ACC112 (cell line): ENCODE results near the gene MYBPC1.

Experiments
- H2AFZ ChIP-seq: fragments of 200-600 bp; sonication (generic); one replicate; pipeline ENCODE4 v1.6.0; 2017; ENCODE audit warnings: antibody characterized with exemption, low read length; ENCODE audit not compliant: unreplicated experiment
- H3K27ac ChIP-seq: fragments of 200-600 bp; sonication (generic); 2 replicates; pipeline ENCODE4 v1.5.1; 2014; ENCODE audit warnings: low read depth, mild to moderate bottlenecking, antibody characterized with exemption, low read length, moderate library complexity
- H3K27me3 ChIP-seq: fragments of 200-600 bp; sonication (generic); 2 replicates; pipeline ENCODE4 v1.6.1; 2014; ENCODE audit warnings: mild to moderate bottlenecking, antibody characterized with exemption, low read length, moderate library complexity, mixed read lengths; ENCODE audit not compliant: insufficient read depth
- H3K36me3 ChIP-seq: fragments of 200-600 bp; sonication (generic); 2 replicates; pipeline ENCODE4 v1.6.1; 2016; ENCODE audit warnings: mild to moderate bottlenecking, antibody characterized with exemption, low read length, moderate library complexity, mixed read lengths; ENCODE audit not compliant: insufficient read depth
- H3K4me1 ChIP-seq: fragments of 200-600 bp; sonication (generic); one replicate; pipeline ENCODE4 v1.6.1; 2016; ENCODE audit warnings: low read length, mixed read lengths; ENCODE audit not compliant: insufficient read depth, unreplicated experiment, control insufficient read depth
- H3K4me3 ChIP-seq: fragments of 200-600 bp; sonication (generic); 2 replicates; pipeline ENCODE4 v1.5.1; 2014; ENCODE audit warnings: mild to moderate bottlenecking, low read depth, low read length
- H3K79me2 ChIP-seq: fragments of 200-600 bp; sonication (generic); one replicate; pipeline ENCODE4 v1.6.0; 2016; ENCODE audit warnings: low read length; ENCODE audit not compliant: control insufficient read depth, unreplicated experiment, insufficient read depth

Gene MYBPC1

DNA sequence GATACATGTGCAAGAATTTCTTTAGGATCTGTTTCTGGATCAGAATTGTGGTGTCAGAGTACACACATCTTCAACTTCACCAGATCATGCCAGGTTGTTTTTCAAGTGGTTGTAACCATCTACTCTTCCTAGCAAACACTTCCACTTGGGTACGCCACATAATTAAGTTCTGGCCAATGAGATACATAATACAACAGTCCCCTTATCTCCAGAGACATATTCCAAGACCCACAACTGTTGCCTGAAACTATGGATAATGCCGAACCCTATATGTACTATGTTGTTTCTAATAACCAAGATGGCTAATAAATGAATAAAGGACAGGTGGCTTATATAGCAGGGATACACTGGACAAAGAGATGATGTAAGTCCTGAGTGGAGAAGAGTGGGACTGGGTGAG lies 100.2 kb downstream of the MYBPC1 start:
- no peak overlapping the region for H3K27ac ChIP-seq
- peaks cover 18% of the 10 kb centered on the region for H3K79me2 ChIP-seq
- no peaks in the 10 kb centered on the region for H3K36me3 ChIP-seq
- H2AFZ ChIP-seq: no peak overlapping the region
- H3K27me3 ChIP-seq: no peaks in the 10 kb centered on the region
- H3K4me3 ChIP-seq: no peak overlapping the region
- peaks cover 4% of the 10 kb centered on the region for H3K4me1 ChIP-seq

DNA sequence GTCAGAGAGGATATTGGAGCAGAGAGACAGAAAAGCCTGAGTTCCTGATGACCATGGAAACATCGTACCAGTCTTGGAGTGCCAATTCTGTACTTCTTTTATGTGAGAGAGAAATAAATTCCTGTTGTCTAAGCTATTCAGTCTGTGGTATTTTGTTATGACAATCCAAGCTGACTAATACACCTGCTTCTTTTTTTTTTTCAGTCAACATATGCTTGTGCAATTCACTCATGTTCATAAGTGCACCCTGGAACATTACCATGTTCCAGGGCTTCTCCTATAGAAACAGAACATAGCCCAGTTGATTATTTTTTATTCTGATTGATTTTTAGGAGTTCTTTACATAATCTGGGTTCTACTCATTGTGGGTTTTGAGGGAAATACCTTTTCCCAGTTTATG lies 100.9 kb downstream of the MYBPC1 start:
- H3K27ac ChIP-seq: no peak overlapping the region
- H3K79me2 ChIP-seq: peaks cover 20% of the 10 kb centered on the region
- H3K36me3 ChIP-seq: no peaks in the 10 kb centered on the region
- H2AFZ ChIP-seq: no peak overlapping the region
- no peaks in the 10 kb centered on the region for H3K27me3 ChIP-seq
- no peak overlapping the region for H3K4me3 ChIP-seq
- H3K4me1 ChIP-seq: peaks cover 4% of the 10 kb centered on the region

DNA sequence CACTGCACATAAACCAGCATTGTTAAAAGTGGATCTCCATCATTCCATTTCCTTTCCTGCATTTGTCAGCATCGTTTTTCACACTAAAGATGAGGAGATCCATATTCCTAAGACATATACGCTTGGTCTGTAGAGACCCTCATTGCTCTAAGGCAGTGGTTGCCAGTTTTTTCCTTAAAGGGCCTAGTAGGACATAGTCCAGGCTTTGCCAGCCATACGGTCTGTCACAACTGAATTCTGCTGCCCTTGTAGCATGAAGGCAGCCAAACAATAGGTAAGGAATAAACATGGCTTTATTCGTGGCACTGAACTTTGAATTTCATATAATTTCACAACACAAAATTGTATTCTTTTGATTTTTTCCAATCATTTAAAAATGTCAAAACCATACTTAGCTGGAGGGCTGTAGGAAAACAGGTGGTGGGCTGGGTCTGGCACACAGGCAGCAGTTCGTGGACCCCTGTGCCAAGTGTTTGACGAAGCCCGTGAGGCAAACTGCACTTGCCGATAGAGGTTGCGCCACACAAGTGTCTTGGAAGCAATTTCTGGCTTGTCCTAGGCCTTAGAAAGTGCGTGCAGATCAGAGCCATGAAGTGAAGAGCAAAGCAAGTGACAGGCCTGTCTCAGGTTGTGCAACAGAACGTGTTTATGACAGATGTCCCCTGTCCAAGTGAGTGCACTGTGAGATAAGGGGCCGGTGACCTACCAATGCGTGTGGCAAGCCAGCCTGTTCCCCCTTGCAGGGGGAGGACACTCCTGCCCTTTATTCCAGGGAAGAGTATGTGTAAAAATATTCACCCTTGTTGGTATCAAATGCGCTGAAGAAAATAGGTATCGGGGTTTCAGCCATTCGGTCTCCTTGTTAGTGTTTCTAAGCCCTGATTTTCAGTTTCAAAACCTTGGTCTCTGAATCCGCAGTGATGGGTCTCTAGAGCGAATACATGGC lies 101.8 kb downstream of the MYBPC1 start:
- Histone ChIP-seq H3K4me1 (peaks cover 4% of the 10 kb centered on the region), H2AFZ (peak overlapping the region; percentile 97), H3K36me3 (no peaks in the 10 kb centered on the region), H3K4me3 (peak overlapping the region; percentile 92), H3K27ac (no peak overlapping the region), H3K27me3 (no peaks in the 10 kb centered on the region), H3K79me2 (peaks cover 28% of the 10 kb centered on the region)

DNA sequence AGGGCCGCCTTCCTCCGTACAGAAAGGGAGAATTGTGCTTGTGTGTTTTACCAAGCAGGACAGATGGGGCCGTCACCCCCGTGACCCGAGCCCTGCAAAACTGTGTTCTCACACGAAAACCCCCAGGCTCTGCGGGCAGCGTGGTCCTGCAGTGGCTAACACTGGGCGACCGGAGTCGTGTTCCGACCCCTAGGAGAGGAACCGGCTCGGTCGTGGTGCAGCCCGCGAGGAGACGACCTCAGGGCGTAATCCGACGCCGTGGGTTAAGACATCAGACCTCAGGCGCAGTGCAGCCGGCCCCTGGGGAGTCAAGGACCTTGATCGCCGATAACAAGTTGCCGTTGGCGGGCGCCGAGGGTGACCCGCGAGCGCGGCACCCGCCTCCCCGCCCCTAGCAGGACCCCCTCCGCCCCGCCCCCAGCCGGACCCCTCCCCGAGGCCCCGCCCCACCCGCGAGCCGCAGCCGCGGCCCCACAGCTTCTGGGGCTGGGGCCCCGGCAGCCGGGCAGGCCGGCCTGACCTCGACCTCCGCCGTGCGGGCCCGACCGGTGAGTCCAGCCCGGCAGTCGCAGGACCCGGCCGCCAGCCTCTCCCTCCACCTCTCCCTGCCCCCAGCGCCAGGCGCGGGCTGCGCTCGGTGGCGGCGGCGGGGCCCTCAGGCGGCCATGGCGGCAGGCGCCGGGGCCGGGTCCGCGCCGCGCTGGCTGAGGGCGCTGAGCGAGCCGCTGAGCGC lies 102.6 kb downstream of the MYBPC1 start, which contains the start of gene CHPT1:
CHPT1 (plus strand) TSS at position 444 of the 733 bp plus-strand sequence; CDS start at position 666, 222 bp downstream.
- H3K36me3 ChIP-seq: no peaks in the 10 kb centered on the region
- H3K4me1 ChIP-seq: peaks cover 4% of the 10 kb centered on the region
- peaks cover 32% of the 10 kb centered on the region for H3K79me2 ChIP-seq
- peak within 1 kb of the TSS; percentile 92 for H3K4me3 ChIP-seq
- H2AFZ ChIP-seq: peak within 1 kb of the TSS; percentile 97
- peak within 1 kb of the TSS; percentile 17; the same call in 1 of the 2 replicates for H3K27ac ChIP-seq
- no peaks in the 10 kb centered on the region for H3K27me3 ChIP-seq

DNA sequence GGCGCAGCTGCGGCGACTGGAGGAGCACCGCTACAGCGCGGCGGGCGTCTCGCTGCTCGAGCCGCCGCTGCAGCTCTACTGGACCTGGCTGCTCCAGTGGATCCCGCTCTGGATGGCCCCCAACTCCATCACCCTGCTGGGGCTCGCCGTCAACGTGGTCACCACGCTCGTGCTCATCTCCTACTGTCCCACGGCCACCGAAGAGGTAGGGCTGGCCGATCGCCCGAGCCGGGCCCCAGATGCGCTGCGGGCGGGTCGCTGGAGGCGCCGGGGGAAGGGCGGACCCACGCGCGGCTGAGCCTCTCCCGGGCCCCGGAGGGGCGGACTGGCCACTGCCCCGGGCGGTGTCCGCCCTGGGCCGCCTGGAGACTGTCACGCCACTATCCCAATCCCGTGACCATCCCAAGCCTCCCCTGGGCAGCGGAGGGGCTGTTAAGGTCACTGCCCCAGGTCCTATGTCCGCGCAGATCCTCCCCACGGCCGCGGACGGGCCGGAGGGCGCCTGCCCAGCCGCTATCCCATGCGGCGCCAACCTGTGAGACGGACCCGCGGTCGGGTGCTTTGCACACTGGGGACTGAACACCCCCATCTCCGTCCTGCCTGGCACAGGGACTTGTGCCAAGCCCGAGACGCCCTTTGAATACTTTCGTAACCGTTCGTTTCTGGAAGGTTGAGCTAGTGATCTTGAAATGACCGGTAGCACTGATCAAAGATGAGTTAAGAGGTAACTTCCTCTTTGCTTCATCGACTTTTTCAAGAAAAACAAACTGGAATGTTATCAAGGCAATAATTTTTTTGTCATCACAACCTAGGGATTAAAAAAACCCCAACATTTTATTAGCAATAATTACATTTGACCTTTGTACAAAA lies 103.4 kb downstream of the MYBPC1 start:
- Histone ChIP-seq H3K27me3 (no peaks in the 10 kb centered on the region), H3K79me2 (peaks cover 39% of the 10 kb centered on the region), H3K36me3 (no peaks in the 10 kb centered on the region), H3K4me1 (peaks cover 4% of the 10 kb centered on the region), H3K27ac (peak overlapping the region; percentile 17; the same call in 1 of the 2 replicates), H3K4me3 (peak overlapping the region; percentile 92), H2AFZ (peak overlapping the region; percentile 97)

DNA sequence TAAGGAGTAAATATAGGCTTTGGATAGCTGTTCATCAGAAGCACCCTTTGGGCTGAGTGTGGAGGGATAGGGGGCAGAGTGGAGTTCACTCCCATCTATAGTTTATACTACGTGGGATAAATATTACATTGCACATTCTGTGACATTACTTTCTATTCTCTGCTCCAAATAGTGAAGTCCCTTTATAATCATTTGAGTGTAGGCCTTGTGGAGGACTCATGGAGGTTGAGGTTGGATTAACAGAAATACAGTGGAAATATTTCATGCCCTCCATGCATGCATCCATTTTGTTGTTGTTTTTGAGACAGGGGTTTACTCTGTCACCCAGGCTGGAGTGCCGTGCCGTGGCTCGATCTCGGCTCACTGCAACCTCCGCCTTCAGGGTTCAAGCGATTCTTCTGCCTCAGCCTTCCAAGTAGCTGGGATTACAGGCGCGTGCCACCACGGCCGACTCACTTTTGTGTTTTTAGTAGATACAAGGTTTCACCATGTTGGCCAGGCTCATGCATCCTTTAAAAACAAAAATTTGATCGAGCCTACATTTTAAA lies 104.1 kb downstream of the MYBPC1 start:
- Histone ChIP-seq H3K27ac (no peak overlapping the region), H3K36me3 (no peaks in the 10 kb centered on the region), H2AFZ (peak overlapping the region; percentile 97)

DNA sequence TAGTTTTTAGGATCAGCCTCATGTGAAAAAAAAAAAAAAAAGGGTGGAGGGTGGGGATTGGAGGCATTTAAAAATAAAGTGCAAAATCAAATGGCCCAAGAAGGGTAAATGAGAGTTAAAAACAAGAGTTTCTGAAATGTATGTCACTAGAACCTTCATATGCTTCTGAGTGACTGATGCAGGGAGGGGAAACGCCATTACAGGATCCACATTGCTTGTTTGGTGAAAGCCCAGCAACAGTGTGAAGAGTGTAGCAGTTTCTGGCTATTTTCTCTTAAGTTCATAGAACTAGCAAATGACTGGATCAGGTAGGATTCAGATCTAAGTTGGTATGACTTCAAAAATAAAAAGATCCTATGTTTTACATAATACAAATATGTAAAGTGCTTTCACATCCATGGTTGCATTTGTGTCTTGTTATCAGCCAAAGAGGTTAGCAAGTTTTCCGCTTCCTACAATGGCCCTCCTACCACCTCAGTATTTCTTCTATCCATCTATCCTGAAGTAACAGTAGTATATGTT lies 105.6 kb downstream of the MYBPC1 start:
- H3K27ac ChIP-seq: no peak overlapping the region
- H3K36me3 ChIP-seq: no peaks in the 10 kb centered on the region
- no peaks in the 10 kb centered on the region for H3K27me3 ChIP-seq
- no peak overlapping the region for H3K4me3 ChIP-seq
- H3K79me2 ChIP-seq: peaks cover 44% of the 10 kb centered on the region
- H3K4me1 ChIP-seq: peaks cover 4% of the 10 kb centered on the region
- H2AFZ ChIP-seq: no peak overlapping the region

More for the DNA sequence above, 104.1 kb downstream of the MYBPC1 start:
- H3K4me1 ChIP-seq: peaks cover 4% of the 10 kb centered on the region
- no peaks in the 10 kb centered on the region for H3K27me3 ChIP-seq
- H3K79me2 ChIP-seq: peaks cover 43% of the 10 kb centered on the region
- H3K4me3 ChIP-seq: peak overlapping the region; percentile 92

DNA sequence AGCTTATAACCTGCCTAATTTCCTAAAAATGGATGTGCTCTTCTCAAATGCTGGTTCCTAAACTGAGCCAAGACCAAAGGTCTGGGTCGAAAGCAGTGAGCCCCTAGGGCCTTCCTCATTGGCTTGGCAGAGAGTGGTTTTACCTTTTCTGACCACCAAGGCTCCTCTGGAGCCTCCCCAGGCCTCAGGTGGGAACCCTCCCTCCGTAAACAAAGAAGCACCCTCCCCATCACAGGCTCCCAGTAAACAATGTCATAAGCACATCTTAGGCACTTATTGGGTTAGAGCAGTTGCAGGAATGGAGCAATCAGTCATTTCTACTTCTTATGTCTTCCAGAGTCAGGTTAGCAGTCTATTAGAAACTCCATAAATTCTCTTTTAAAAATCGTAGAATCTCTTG lies 108.7 kb downstream of the MYBPC1 start:
- H3K36me3 ChIP-seq: no peaks in the 10 kb centered on the region

DNA sequence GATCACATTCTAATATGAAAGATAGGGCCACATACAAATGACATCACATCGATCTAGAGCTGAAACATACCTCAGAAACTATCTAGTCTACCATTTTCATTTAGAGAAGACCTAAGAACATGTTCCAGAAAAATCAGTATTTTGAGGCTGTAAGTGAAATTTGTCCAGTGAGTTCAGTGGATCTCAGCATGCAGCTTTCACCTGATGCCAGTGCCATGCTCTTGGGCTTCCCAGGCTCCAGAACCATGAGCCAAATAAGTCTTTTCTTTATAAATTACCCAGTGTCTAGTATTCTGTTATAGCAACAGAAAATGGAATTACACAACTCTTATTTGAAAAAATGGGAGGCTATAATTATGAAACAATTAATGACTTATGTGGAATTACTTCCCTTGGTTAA lies 111.6 kb downstream of the MYBPC1 start:
- Histone ChIP-seq H3K4me3 (no peak overlapping the region), H3K27ac (no peak overlapping the region), H3K79me2 (peaks cover 20% of the 10 kb centered on the region), H2AFZ (no peak overlapping the region), H3K27me3 (no peaks in the 10 kb centered on the region), H3K36me3 (no peaks in the 10 kb centered on the region), H3K4me1 (no peaks in the 10 kb centered on the region)

More for the DNA sequence above, 108.7 kb downstream of the MYBPC1 start:
- Histone ChIP-seq H3K27ac (no peak overlapping the region), H3K79me2 (peaks cover 41% of the 10 kb centered on the region), H2AFZ (no peak overlapping the region), H3K27me3 (no peaks in the 10 kb centered on the region), H3K4me3 (no peak overlapping the region), H3K4me1 (peaks cover 4% of the 10 kb centered on the region)
